ENCODE results near the gene ITGB3.

The ITGB3 gene

DNA sequence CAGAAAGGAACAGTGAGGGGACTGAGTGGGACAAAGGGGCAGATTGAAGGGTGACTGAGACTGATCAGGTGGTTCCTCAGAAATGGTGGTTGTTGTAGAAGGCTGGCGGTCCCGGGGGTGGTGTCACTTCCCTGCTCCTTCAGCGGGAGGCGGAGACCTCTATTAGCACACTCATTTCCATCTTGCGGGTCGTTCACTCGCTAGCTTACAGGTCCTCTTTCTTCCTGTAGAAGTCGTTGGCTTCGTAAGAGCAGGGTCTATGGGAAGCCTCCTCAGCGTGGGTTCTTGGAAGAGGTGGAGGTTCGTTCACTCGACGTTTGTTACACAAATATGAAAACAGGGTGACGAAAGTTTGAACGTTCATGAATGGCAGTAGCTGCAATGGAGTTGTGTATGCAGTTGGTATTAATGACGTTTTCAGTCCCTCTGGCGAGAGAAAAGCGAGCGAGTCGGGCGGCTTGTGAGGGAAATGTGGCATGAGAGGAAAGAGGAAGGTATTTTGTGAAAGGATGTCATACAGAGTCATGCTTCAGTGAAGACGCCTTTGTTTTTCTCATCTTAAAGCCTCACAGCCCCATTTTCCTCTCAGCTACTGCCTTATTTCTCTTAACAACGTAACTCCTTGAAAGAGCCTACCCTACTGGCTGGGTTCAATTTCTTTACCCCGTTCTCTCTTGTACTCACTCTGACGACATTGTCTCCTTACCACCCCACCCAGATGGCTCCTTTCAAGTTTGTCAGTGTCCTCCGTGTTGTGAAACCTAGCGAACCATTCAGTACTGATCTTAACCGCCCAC lies 70.8 kb downstream of the ITGB3 start:
- Histone ChIP-seq H3K36me3 (ENCODE audit: control insufficient read depth in 4 of 4, insufficient read depth in 4 of 4, low read length in 3 of 4) (peaks cover 0 to 2% (median 0%) of the 10 kb centered on the region in 4 experiments), H3K4me3 (ENCODE audit: control insufficient read depth in 1 of 7, extremely low read depth in 1 of 7, insufficient read depth in 4 of 7, low read depth in 2 of 7, low read length in 6 of 7) (peak overlapping the region; percentile 45 to 86 (median 75)), H3K9me3 (ENCODE audit: control extremely low read depth in 1 of 5, control insufficient read depth in 4 of 5, insufficient read depth in 2 of 5, low read depth in 1 of 5, low read length in 4 of 5) (peaks cover 0 to 6% (median 0%) of the 10 kb centered on the region in 5 experiments), H3K27me3 (replicated peaks in 2 of 5; ENCODE audit: control insufficient read depth in 4 of 5, insufficient read depth in 5 of 5, low read length in 4 of 5) (no peaks in the 10 kb centered on the region), H3K4me1 (ENCODE audit: control extremely low read depth in 1 of 4, control insufficient read depth in 4 of 4, insufficient read depth in 4 of 4, low read length in 3 of 4) (peaks cover 4 to 18% (median 13%) of the 10 kb centered on the region in 4 experiments), H3K27ac (ENCODE audit: insufficient read depth in 1 of 2, low read depth in 1 of 2, low read length in 2 of 2, poor library complexity in 1 of 2, severe bottlenecking in 2 of 2) (peak overlapping the region; percentile 73 to 88)
- ChIA-PET POLR2A (interaction anchor here (0.6 to 1.3 kb wide), 3 partner anchors 10 to 227 kb away, joined by 3 to 6 read pairs (median 4); no protein-coding TSS in a partner anchor), CTCF (interaction anchor here (1.0 to 1.5 kb wide), 2 partner anchors 10 to 14 kb away, joined by 4 to 6 read pairs; no protein-coding TSS in a partner anchor)
- peak; percentile 88 to 95 (median 92) for DNase-seq
- 9% methylated on average over 20 of the region's 28 CpGs for WGBS (ENCODE audit: insufficient coverage)

DNA sequence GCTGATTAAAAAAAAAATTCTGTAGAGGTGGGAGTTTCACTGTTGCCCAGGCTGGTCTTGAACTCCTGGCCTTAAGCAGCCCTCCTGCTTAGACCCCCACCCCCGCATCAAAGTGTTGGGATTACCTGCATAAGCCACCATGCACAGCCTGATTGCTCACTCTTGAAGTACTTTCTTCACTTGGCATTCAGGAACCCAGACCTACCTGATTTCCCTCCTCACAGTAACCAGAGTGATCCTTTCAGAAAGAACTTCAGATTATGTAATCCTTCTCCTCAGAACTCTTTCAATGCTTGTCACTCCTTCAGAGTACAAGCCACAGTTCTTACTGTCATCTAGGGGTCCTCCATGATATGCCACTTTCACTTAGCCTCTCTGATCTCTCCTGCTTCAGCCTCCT lies 71.5 kb downstream of the ITGB3 start:
- no peaks in the 10 kb centered on the region for H3K27me3 ChIP-seq (replicated peaks in 2 of 5; ENCODE audit: control insufficient read depth in 4 of 5, insufficient read depth in 5 of 5, low read length in 4 of 5)
- ChIA-PET POLR2A (interaction anchor here (0.6 to 1.3 kb wide), 2 partner anchors 9 to 228 kb away, joined by 4 to 6 read pairs; no protein-coding TSS in a partner anchor), CTCF (interaction anchor here (0.7 to 1.5 kb wide), 2 partner anchors 14 to 393 kb away, joined by 4 read pairs; no protein-coding TSS in a partner anchor)
- H3K4me1 ChIP-seq (ENCODE audit: control extremely low read depth in 1 of 4, control insufficient read depth in 4 of 4, insufficient read depth in 4 of 4, low read length in 3 of 4) = peaks cover 4 to 18% (median 13%) of the 10 kb centered on the region in 4 experiments
- no peak overlapping the region for H3K27ac ChIP-seq (ENCODE audit: insufficient read depth in 1 of 2, low read depth in 1 of 2, low read length in 2 of 2, poor library complexity in 1 of 2, severe bottlenecking in 2 of 2)
- H3K9me3 ChIP-seq (ENCODE audit: control extremely low read depth in 1 of 5, control insufficient read depth in 4 of 5, insufficient read depth in 2 of 5, low read depth in 1 of 5, low read length in 4 of 5) = peaks cover 0 to 6% (median 0%) of the 10 kb centered on the region in 5 experiments
- peak in 1 of 3 donors; percentile 5 for DNase-seq
- WGBS (ENCODE audit: insufficient coverage) = 100% methylated on average over 1 of the region's 1 CpG
- peaks cover 0 to 2% (median 0%) of the 10 kb centered on the region in 4 experiments for H3K36me3 ChIP-seq (ENCODE audit: control insufficient read depth in 4 of 4, insufficient read depth in 4 of 4, low read length in 3 of 4)
- peak overlapping the region in 1 of 7 experiments; percentile 75 for H3K4me3 ChIP-seq (ENCODE audit: control insufficient read depth in 1 of 7, extremely low read depth in 1 of 7, insufficient read depth in 4 of 7, low read depth in 2 of 7, low read length in 6 of 7)

DNA sequence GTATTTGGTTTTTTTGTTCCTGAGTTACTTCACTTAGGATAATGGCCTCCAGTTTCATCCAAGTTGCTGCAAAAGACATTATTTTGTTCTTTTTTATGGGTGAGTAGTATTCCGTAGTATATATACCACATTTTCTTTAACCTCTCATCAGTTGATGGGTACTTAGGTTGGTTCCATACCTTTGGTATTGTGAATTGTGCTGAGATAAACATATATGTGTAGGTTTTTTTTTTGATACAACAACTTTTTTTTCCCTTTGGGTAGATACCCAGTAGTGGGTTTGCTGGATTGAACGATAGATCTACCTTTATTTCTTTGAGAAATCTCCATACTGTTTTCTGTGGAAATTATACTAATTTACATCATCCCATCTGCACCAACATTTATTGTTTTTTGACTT lies 76.9 kb downstream of the ITGB3 start:
- no peaks in the 10 kb centered on the region for H3K27me3 ChIP-seq (replicated peaks in 2 of 5; ENCODE audit: control insufficient read depth in 4 of 5, insufficient read depth in 5 of 5, low read length in 4 of 5)
- WGBS (ENCODE audit: insufficient coverage) = no CpG with 5 or more reads among the region's 2 CpGs
- ChIA-PET CTCF (no interaction called here), POLR2A (no interaction called here)
- peaks cover 0 to 7% (median 0%) of the 10 kb centered on the region in 5 experiments for H3K9me3 ChIP-seq (ENCODE audit: control extremely low read depth in 1 of 5, control insufficient read depth in 4 of 5, insufficient read depth in 2 of 5, low read depth in 1 of 5, low read length in 4 of 5)
- no peak overlapping the region for H3K27ac ChIP-seq (ENCODE audit: insufficient read depth in 1 of 2, low read depth in 1 of 2, low read length in 2 of 2, poor library complexity in 1 of 2, severe bottlenecking in 2 of 2)
- H3K4me1 ChIP-seq (ENCODE audit: control extremely low read depth in 1 of 4, control insufficient read depth in 4 of 4, insufficient read depth in 4 of 4, low read length in 3 of 4) = peaks cover 0 to 4% (median 1%) of the 10 kb centered on the region in 4 experiments
- no peak for DNase-seq
- H3K4me3 ChIP-seq (ENCODE audit: control insufficient read depth in 1 of 7, extremely low read depth in 1 of 7, insufficient read depth in 4 of 7, low read depth in 2 of 7, low read length in 6 of 7) = no peak overlapping the region
- H3K36me3 ChIP-seq (ENCODE audit: control insufficient read depth in 4 of 4, insufficient read depth in 4 of 4, low read length in 3 of 4) = peaks cover 0 to 17% (median 2%) of the 10 kb centered on the region in 4 experiments

DNA sequence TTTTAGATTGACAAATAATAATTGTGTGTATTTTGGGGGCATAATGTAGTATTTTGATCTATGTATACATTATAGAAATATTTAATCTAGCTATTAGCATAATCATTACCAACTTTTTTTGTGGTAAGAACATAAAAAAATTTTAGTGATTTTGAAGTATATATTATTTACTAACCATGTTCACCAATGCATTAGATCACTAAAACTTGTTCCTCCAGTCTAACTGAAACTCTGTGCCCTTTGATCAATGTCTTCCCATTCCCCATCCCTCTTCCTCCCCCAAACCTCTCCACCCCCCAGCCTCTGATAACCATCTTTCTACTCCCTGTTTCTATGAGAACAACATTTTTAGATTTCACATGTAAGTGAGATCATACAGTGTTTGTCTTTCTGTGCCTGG lies 78.7 kb downstream of the ITGB3 start:
- POLR2A ChIA-PET = no interaction called here
- Histone ChIP-seq H3K27ac (ENCODE audit: insufficient read depth in 1 of 2, low read depth in 1 of 2, low read length in 2 of 2, poor library complexity in 1 of 2, severe bottlenecking in 2 of 2) (no peak overlapping the region), H3K36me3 (ENCODE audit: control insufficient read depth in 4 of 4, insufficient read depth in 4 of 4, low read length in 3 of 4) (peaks cover 0 to 17% (median 2%) of the 10 kb centered on the region in 4 experiments), H3K9me3 (ENCODE audit: control extremely low read depth in 1 of 5, control insufficient read depth in 4 of 5, insufficient read depth in 2 of 5, low read depth in 1 of 5, low read length in 4 of 5) (peaks cover 0 to 7% (median 0%) of the 10 kb centered on the region in 5 experiments), H3K4me3 (ENCODE audit: control insufficient read depth in 1 of 7, extremely low read depth in 1 of 7, insufficient read depth in 4 of 7, low read depth in 2 of 7, low read length in 6 of 7) (no peak overlapping the region), H3K4me1 (ENCODE audit: control extremely low read depth in 1 of 4, control insufficient read depth in 4 of 4, insufficient read depth in 4 of 4, low read length in 3 of 4) (peaks cover 0 to 7% (median 2%) of the 10 kb centered on the region in 4 experiments), H3K27me3 (replicated peaks in 2 of 5; ENCODE audit: control insufficient read depth in 4 of 5, insufficient read depth in 5 of 5, low read length in 4 of 5) (no peaks in the 10 kb centered on the region)
- CTCF ChIA-PET = no interaction called here
- no peak for DNase-seq

DNA sequence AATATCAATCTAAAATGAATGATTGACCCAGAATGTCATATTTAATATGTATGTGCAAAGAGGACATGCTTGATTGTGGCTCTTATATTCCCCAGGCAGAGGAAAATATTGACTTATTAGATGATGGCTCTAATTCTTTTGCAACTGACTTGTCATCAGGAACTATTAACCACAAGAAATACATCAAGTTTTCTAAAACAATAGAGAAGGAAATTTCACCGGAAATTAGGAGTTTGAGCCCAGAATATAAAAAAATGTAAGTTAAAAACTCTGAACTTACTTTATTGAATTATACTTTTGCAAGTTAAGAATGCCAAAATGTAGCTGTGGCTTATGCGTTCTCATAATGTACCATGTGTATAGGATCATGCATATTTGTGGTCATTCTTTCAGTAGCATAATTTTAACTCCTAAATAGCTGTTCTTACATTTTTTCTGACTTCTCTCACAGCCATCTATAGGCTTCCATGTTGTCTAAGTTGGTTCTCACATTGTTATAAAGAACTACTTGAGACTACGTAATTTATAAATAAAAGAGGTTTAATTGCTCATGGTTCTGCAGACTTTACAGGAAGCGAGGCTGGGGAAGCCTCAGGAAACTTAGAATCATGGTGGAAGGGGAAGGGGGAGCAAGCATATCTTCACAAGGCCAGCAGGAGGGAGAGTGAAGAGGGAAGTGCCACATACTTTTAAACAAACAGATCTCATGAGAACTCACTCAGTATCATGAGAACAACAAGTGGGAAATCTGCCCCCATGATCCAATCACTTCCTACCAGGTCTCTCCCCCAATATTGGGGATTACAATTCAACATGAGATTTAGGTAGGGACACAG lies 81.7 kb downstream of the ITGB3 start:
- Histone ChIP-seq H3K36me3 (ENCODE audit: control insufficient read depth in 4 of 4, insufficient read depth in 4 of 4, low read length in 3 of 4) (peaks cover 0 to 17% (median under 1%) of the 10 kb centered on the region in 4 experiments), H3K4me1 (ENCODE audit: control extremely low read depth in 1 of 4, control insufficient read depth in 4 of 4, insufficient read depth in 4 of 4, low read length in 3 of 4) (peaks cover 0 to 7% (median 2%) of the 10 kb centered on the region in 4 experiments), H3K27ac (ENCODE audit: insufficient read depth in 1 of 2, low read depth in 1 of 2, low read length in 2 of 2, poor library complexity in 1 of 2, severe bottlenecking in 2 of 2) (no peak overlapping the region), H3K27me3 (replicated peaks in 2 of 5; ENCODE audit: control insufficient read depth in 4 of 5, insufficient read depth in 5 of 5, low read length in 4 of 5) (no peaks in the 10 kb centered on the region), H3K9me3 (ENCODE audit: control extremely low read depth in 1 of 5, control insufficient read depth in 4 of 5, insufficient read depth in 2 of 5, low read depth in 1 of 5, low read length in 4 of 5) (peaks cover 0 to 7% (median 0%) of the 10 kb centered on the region in 5 experiments), H3K4me3 (ENCODE audit: control insufficient read depth in 1 of 7, extremely low read depth in 1 of 7, insufficient read depth in 4 of 7, low read depth in 2 of 7, low read length in 6 of 7) (no peak overlapping the region)
- ChIA-PET POLR2A (interaction anchor here (0.6 kb wide), 1 partner anchor 39 kb away, joined by 5 read pairs; no protein-coding TSS in a partner anchor), CTCF (interaction anchor here (2.6 kb wide), 1 partner anchor 11 kb away, joined by 6 read pairs; no protein-coding TSS in a partner anchor)
- DNase-seq = peak in 1 of 3 donors; percentile 16
- no CpG with 5 or more reads among the region's 4 CpGs for WGBS (ENCODE audit: insufficient coverage)

DNA sequence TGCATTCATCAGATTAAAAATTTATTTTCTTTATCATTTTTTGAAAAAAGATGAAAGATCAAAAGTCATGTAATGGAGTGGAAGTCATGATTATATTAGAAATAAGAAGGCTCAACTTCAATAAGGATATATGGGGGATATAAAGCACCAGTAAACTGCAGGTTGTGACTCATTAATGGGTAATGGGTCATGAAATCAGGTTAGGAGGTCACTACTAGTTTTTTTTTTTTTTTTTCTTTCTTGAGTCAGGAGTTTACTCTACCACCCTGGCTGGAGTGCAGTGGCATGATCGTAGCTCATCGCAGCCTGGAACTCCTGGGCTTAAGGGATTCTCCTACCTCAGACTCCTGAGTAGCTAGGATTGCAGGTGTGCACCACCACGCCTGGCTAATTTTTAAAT lies 84.4 kb downstream of the ITGB3 start:
- H3K36me3 ChIP-seq (ENCODE audit: control insufficient read depth in 4 of 4, insufficient read depth in 4 of 4, low read length in 3 of 4) = peaks cover 0 to 16% (median 2%) of the 10 kb centered on the region in 4 experiments
- H3K4me3 ChIP-seq (ENCODE audit: control insufficient read depth in 1 of 7, extremely low read depth in 1 of 7, insufficient read depth in 4 of 7, low read depth in 2 of 7, low read length in 6 of 7) = no peak overlapping the region
- peaks cover 0 to 7% (median 2%) of the 10 kb centered on the region in 4 experiments for H3K4me1 ChIP-seq (ENCODE audit: control extremely low read depth in 1 of 4, control insufficient read depth in 4 of 4, insufficient read depth in 4 of 4, low read length in 3 of 4)
- WGBS (ENCODE audit: insufficient coverage) = 90% methylated on average over 3 of the region's 3 CpGs
- POLR2A ChIA-PET = no interaction called here
- no peak overlapping the region for H3K27ac ChIP-seq (ENCODE audit: insufficient read depth in 1 of 2, low read depth in 1 of 2, low read length in 2 of 2, poor library complexity in 1 of 2, severe bottlenecking in 2 of 2)
- CTCF ChIA-PET = interaction anchor here (0.6 kb wide), 1 partner anchor 444 kb away, joined by 3 read pairs; no protein-coding TSS in a partner anchor
- H3K9me3 ChIP-seq (ENCODE audit: control extremely low read depth in 1 of 5, control insufficient read depth in 4 of 5, insufficient read depth in 2 of 5, low read depth in 1 of 5, low read length in 4 of 5) = peaks cover 0 to 3% (median 1%) of the 10 kb centered on the region in 5 experiments
- no peaks in the 10 kb centered on the region for H3K27me3 ChIP-seq (replicated peaks in 2 of 5; ENCODE audit: control insufficient read depth in 4 of 5, insufficient read depth in 5 of 5, low read length in 4 of 5)
- DNase-seq = no peak

Measured in common myeloid progenitor, CD34-positive (primary cell).